Activated CD4-positive, alpha-beta T cell treated with anti-CD3 and anti-CD28 coated beads, Interleukin-2, amount 50 U/mL, for 16 hours (primary cell): ENCODE measurements around the gene HNMT.

ENCODE experiments used
- DNase-seq: peaks from one replicate; pipeline ENCODE4 v3.0.0-alpha.2; 2020

HNMT gene

DNA sequence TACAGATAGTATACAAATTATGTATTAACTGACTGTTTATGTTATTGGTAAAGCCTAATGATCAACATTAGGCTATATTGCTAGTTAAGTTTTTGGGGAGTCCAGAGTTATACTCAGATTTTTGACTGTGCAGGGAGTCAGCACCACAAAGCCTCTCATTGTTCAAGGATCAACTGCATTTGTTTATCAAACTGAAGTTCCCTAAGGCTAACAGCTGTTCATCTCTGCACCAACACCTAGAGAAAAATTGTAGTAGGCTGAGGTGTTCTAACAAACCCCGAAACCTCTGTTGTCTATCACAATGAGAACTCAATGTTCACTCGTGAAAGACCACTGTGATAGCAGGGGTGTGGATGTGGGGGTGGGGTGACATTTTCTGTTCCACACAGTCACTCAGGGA is 97.7 kb downstream of the HNMT start:
- DNase-seq: no peak

DNA sequence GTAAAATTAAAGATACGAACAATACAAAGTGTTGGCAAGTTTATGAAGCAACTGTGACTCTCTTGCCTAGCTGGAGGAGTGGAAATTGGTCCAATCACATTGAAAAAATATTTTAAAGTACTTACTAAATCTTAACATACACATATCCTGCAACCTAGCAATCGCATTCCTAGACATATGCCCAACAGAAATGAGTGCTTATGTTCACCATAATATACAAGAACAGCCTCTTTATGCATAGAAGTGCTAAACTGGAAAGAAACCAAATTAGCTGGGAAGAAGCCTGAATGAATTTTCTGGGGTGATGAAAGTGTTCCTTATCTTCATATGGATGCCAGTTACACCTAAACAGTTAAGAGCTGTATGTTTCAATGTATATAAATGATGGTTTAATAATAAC is 98.9 kb downstream of the HNMT start:
- no peak for DNase-seq
